Neural progenitor cell (in vitro differentiated cells): ENCODE data around the gene PBX1. TPM values are rescaled to one million over a fixed set of nuclear protein-coding genes. Genes with fewer than 3 reads are reported as not detected.
A peak's percentile ranks its signal among the peaks of the same experiment; 100 is the strongest.

Experiments
- DNase-seq: peaks from one replicate; pipeline ENCODE4 v3.0.0-alpha.2; 2016; ENCODE audit warnings: low spot score
- H2AFZ ChIP-seq: fragments of 200-600 bp; sonication (generic); replicated peaks from 2 replicates; pipeline ENCODE4 v1.6.1; 2016; ENCODE audit warnings: antibody characterized with exemption
- H3F3A ChIP-seq: fragments of 200-600 bp; sonication (generic); 2 replicates; pipeline ENCODE4 v1.6.1; 2016; ENCODE audit warnings: antibody characterized with exemption, low read depth
- H3K27ac ChIP-seq: fragments of 200-600 bp; sonication (generic); 2 replicates; pipeline ENCODE4 v1.5.1; 2016; ENCODE audit warnings: mild to moderate bottlenecking
- H3K27me3 ChIP-seq: fragments of 200-600 bp; sonication (generic); 2 replicates; pipeline ENCODE4 v1.6.1; 2016; ENCODE audit warnings: mild to moderate bottlenecking, moderate library complexity
- H3K36me3 ChIP-seq: fragments of 200-600 bp; sonication (generic); 2 replicates; pipeline ENCODE4 v1.5.1; 2016
- H3K4me1 ChIP-seq: fragments of 200-600 bp; sonication (generic); 2 replicates; pipeline ENCODE4 v1.6.1; 2016; ENCODE audit warnings: mixed run types
- H3K4me2 ChIP-seq: fragments of 200-600 bp; sonication (generic); 2 replicates; pipeline ENCODE4 v1.6.1; 2016
- H3K4me3 ChIP-seq: fragments of 200-600 bp; sonication (generic); 2 replicates; pipeline ENCODE4 v1.5.1; 2016
- H3K79me2 ChIP-seq: fragments of 200-600 bp; sonication (generic); 2 replicates; pipeline ENCODE4 v1.6.1; 2016; ENCODE audit warnings: low read depth
- H3K9ac ChIP-seq: fragments of 200-600 bp; sonication (generic); 2 replicates; pipeline ENCODE4 v1.6.1; 2016
- H3K9me3 ChIP-seq: fragments of 200-600 bp; sonication (generic); 2 replicates; pipeline ENCODE4 v1.5.1; 2016; ENCODE audit warnings: low read depth
- H4K20me1 ChIP-seq: fragments of 200-600 bp; sonication (generic); 2 replicates; pipeline ENCODE4 v1.6.1; 2016; ENCODE audit warnings: low read depth
- H3K27ac Mint-ChIP-seq: 3 replicates; pipeline ENCODE4 v1.8.0; 2021; ENCODE audit warnings: mixed read lengths
- H3K27me3 Mint-ChIP-seq: 2 replicates; pipeline ENCODE4 v1.8.0; 2022; ENCODE audit warnings: low read depth, mild to moderate bottlenecking, inconsistent platforms, moderate library complexity, mixed read lengths; ENCODE audit not compliant: insufficient read depth
- H3K36me3 Mint-ChIP-seq: 3 replicates; pipeline ENCODE4 v1.8.0; 2021; ENCODE audit warnings: mixed read lengths
- H3K4me1 Mint-ChIP-seq: 3 replicates; pipeline ENCODE4 v1.8.0; 2021; ENCODE audit warnings: mixed read lengths
- H3K4me3 Mint-ChIP-seq: 3 replicates; pipeline ENCODE4 v1.8.0; 2021; ENCODE audit warnings: mild to moderate bottlenecking, moderate library complexity, mixed read lengths
- H3K9me3 Mint-ChIP-seq: 3 replicates; pipeline ENCODE4 v1.8.0; 2020; ENCODE audit warnings: mixed read lengths
- EZH2 ChIP-seq: fragments of 200-600 bp; sonication (generic); IDR thresholded peaks from 2 replicates; pipeline ENCODE4 v1.6.1; 2017; ENCODE audit warnings: antibody characterized with exemption, mild to moderate bottlenecking, moderate library complexity
- EZH2phosphoT487 ChIP-seq: fragments of 200-600 bp; sonication (generic); IDR thresholded peaks from 2 replicates; pipeline ENCODE4 v1.6.1; 2017; ENCODE audit warnings: antibody characterized with exemption
- total RNA-seq: library from RNA; depleted of rRNA; stranded (reverse); fragments of >200 nt; gene quantifications from 2 replicates; pipeline ENCODE4 v1.2.3, GENCODE V29; 2015; ENCODE audit warnings: low replicate concordance
- TF ChIP-seq, protein P1 (sequence below): fragments of 200-600 bp; sonication (generic); IDR thresholded peaks from 2 replicates; pipeline ENCODE4 v1.5.1; 2017; ENCODE audit warnings: antibody characterized with exemption, mild to moderate bottlenecking

The PBX1 gene
- total RNA-seq, 1 donor from 2014 or later: 91.1 TPM

DNA sequence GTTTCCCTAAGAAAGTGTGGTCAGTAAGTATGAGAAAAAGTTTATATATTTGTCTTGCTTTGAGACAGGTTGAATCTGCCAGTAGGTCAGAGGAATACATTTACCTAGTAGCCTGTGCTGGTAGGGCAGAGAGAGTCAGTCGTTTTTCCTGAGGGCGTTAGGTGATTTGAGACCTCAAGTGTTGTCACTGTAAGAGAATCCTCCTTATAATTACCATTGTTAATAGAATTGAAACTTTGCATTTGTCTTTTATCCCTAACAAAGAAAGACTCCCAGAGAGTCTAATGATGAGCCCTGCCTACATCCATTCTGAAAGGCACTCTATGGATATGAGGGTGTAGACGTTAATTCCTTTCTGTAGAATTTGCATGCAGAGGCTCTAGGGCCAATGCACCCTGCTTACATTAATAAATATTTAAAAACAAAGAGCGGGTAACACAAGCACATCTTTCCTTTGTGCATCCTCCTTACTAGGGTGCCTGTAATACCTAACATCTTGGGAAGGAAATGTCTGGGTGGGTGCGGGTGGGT is 16.4 kb downstream of the PBX1 start:
- Mint-ChIP-seq H3K9me3 (peaks cover 8% of the 10 kb centered on the region), H3K27ac (peak overlapping the region; percentile 39), H3K27me3 (no peaks in the 10 kb centered on the region), H3K4me1 (peaks cover 54% of the 10 kb centered on the region), H3K36me3 (peaks cover 33% of the 10 kb centered on the region), H3K4me3 (peak overlapping the region; percentile 80)
- no peak overlapping the region for H2AFZ ChIP-seq
- no peak overlapping the region for H3K9ac ChIP-seq
- H3K9me3 ChIP-seq: no peaks in the 10 kb centered on the region
- DNase-seq: peak; percentile 32
- peaks cover 78% of the 10 kb centered on the region for H4K20me1 ChIP-seq
- TF ChIP-seq EZH2phosphoT487: no peak
- TF ChIP-seq EZH2: no peak
- peaks cover 43% of the 10 kb centered on the region for H3F3A ChIP-seq
- H3K27me3 ChIP-seq: no peaks in the 10 kb centered on the region
- no peak overlapping the region for H3K27ac ChIP-seq
- H3K4me1 ChIP-seq: peaks cover 45% of the 10 kb centered on the region
- H3K4me3 ChIP-seq: peak overlapping the region; percentile 40
- H3K36me3 ChIP-seq: peaks cover 9% of the 10 kb centered on the region
- peak overlapping the region; percentile 73 for H3K4me2 ChIP-seq
- peaks cover 99% of the 10 kb centered on the region for H3K79me2 ChIP-seq

DNA sequence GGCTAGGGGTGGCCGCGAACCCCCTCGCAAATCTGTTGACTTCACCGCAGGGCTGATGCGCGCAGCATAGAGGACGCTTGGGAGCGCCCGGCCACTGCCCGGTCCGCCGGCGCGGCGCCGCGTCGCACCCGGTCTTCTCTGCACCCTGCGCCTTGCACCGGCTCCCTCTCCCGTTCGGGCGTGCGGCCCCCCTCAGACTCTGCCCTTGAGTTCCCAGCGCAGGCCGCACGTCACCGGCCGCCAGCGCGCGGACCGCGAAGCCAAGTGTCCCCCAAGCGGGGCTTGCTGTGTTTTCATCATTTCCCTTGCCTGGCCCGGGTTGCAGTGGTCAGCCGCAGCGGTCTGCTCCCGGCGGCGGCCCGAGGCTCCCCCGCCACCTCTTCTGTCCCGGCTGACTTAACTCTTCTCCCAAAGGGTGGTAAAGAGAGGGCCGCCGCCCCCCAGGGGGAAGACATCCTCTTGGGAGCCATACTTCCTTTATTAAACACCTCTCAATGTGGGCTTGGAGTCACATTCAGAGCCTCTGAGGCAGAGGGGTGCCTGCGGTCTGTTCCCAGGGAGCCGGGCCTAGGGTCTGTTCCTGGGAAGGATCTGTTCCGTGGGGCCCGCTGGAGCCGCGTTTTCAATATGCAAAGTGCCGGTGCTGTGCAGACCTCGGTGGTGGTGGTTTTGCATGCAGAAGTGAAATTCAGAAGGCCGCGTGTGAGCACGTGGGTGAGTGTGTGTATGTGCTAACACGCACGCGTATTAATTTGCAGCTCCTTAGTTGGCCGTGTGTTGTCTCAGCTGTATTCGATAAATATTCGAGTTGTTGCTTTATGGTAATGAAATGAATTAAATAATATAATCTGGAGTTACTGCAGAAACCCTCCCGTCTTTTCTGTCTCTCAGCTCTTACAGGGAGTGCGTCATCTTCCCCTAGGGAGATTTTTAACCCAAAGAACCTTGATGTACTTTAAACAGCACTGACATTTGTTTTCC is 17.6 kb downstream of the PBX1 start:
- peaks cover 54% of the 10 kb centered on the region for H3K4me1 Mint-ChIP-seq
- H3K27me3 Mint-ChIP-seq: peaks cover 2% of the 10 kb centered on the region
- H3K27ac ChIP-seq: peak overlapping the region; percentile 39
- peaks cover 78% of the 10 kb centered on the region for H4K20me1 ChIP-seq
- peaks cover 45% of the 10 kb centered on the region for H3K4me1 ChIP-seq
- H3K36me3 ChIP-seq: no peaks in the 10 kb centered on the region
- TF ChIP-seq, protein P1, sequence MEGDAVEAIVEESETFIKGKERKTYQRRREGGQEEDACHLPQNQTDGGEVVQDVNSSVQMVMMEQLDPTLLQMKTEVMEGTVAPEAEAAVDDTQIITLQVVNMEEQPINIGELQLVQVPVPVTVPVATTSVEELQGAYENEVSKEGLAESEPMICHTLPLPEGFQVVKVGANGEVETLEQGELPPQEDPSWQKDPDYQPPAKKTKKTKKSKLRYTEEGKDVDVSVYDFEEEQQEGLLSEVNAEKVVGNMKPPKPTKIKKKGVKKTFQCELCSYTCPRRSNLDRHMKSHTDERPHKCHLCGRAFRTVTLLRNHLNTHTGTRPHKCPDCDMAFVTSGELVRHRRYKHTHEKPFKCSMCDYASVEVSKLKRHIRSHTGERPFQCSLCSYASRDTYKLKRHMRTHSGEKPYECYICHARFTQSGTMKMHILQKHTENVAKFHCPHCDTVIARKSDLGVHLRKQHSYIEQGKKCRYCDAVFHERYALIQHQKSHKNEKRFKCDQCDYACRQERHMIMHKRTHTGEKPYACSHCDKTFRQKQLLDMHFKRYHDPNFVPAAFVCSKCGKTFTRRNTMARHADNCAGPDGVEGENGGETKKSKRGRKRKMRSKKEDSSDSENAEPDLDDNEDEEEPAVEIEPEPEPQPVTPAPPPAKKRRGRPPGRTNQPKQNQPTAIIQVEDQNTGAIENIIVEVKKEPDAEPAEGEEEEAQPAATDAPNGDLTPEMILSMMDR: no peak
- TF ChIP-seq EZH2: peak; percentile 40
- peak overlapping the region; percentile 73 for H3K4me2 ChIP-seq
- no peak overlapping the region for H2AFZ ChIP-seq
- peak overlapping the region; percentile 84 for H3K27ac Mint-ChIP-seq
- DNase-seq: peak; percentile 70
- H3K27me3 ChIP-seq: no peaks in the 10 kb centered on the region
- H3K9ac ChIP-seq: no peak overlapping the region
- H3K4me3 ChIP-seq: peak overlapping the region; percentile 40
- no peaks in the 10 kb centered on the region for H3K9me3 Mint-ChIP-seq
- peaks cover 43% of the 10 kb centered on the region for H3F3A ChIP-seq
- peaks cover 99% of the 10 kb centered on the region for H3K79me2 ChIP-seq
- H3K4me3 Mint-ChIP-seq: peak overlapping the region; percentile 80
- no peaks in the 10 kb centered on the region for H3K9me3 ChIP-seq
- H3K36me3 Mint-ChIP-seq: peaks cover 25% of the 10 kb centered on the region

DNA sequence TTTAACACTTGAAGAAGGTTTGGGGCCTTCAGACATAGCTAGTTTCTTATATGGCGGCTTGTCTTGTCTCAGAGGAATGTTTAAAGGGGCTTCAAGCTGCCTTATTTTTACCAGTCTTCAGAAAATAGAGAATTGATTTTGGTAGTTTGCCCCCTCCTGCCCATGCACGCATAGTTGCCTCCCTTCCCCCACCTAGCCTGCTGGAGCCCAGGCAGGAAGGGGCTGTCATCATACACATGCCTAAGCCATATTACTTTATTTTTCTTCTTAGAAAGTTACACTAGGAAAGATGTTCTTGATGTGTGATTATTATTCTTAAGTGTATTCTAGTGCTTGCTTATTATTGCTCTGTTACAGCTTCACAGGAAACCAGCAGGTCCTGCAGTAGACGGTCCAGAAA is 18.3 kb downstream of the PBX1 start:
- no peaks in the 10 kb centered on the region for H3K9me3 ChIP-seq
- DNase-seq: no peak
- H3F3A ChIP-seq: peaks cover 43% of the 10 kb centered on the region
- peaks cover 25% of the 10 kb centered on the region for H3K36me3 Mint-ChIP-seq
- H3K27me3 ChIP-seq: no peaks in the 10 kb centered on the region
- H3K4me3 Mint-ChIP-seq: peak overlapping the region; percentile 80
- peaks cover 74% of the 10 kb centered on the region for H4K20me1 ChIP-seq
- H3K79me2 ChIP-seq: peaks cover 99% of the 10 kb centered on the region
- TF ChIP-seq EZH2 (no peak), EZH2phosphoT487 (no peak)
- TF ChIP-seq, protein P1: no peak
- H3K4me3 ChIP-seq: no peak overlapping the region
- no peak overlapping the region for H3K27ac ChIP-seq
- H3K4me2 ChIP-seq: peak overlapping the region; percentile 73
- no peaks in the 10 kb centered on the region for H3K36me3 ChIP-seq
- no peaks in the 10 kb centered on the region for H3K9me3 Mint-ChIP-seq
- H3K27ac Mint-ChIP-seq: no peak overlapping the region
- H3K27me3 Mint-ChIP-seq: peaks cover 2% of the 10 kb centered on the region
- H3K4me1 Mint-ChIP-seq: peaks cover 54% of the 10 kb centered on the region
- peaks cover 45% of the 10 kb centered on the region for H3K4me1 ChIP-seq
- no peak overlapping the region for H3K9ac ChIP-seq
- no peak overlapping the region for H2AFZ ChIP-seq
